Measurements from ENCODE around the gene INTS11.
A peak's percentile ranks its signal among the peaks of the same experiment; 100 is the strongest.

Gene INTS11

GRCh38 chr1:1287288-1288110 lies 37.0 kb downstream of the INTS11 start:
- no peak for DNase-seq (ENCODE audit: extremely low read depth in 1 of 2, low read depth in 1 of 2)

GRCh38 chr1:1286313-1287261 lies 37.9 kb downstream of the INTS11 start:
- no peak for DNase-seq (ENCODE audit: extremely low read depth in 1 of 2, low read depth in 1 of 2)

GRCh38 chr1:1285611-1286311 lies 38.7 kb downstream of the INTS11 start:
- DNase-seq (ENCODE audit: extremely low read depth in 1 of 2, low read depth in 1 of 2), result no peak

GRCh38 chr1:1285102-1285571 lies 39.3 kb downstream of the INTS11 start:
- no peak for DNase-seq (ENCODE audit: extremely low read depth in 1 of 2, low read depth in 1 of 2)

GRCh38 chr1:1284221-1285101 lies 40.0 kb downstream of the INTS11 start:
- DNase-seq (ENCODE audit: extremely low read depth in 1 of 2, low read depth in 1 of 2), result no peak

GRCh38 chr1:1283821-1284220 lies 40.6 kb downstream of the INTS11 start:
- DNase-seq (ENCODE audit: extremely low read depth in 1 of 2, low read depth in 1 of 2), result no peak

- DNase-seq (ENCODE audit: extremely low read depth in 1 of 2, low read depth in 1 of 2), result no peak
Measured at GRCh38 chr1:1282998-1283397, 41.5 kb downstream of the INTS11 start.

GRCh38 chr1:1281533-1282321 lies 42.7 kb downstream of the INTS11 start:
- no peak for DNase-seq (ENCODE audit: extremely low read depth in 1 of 2, low read depth in 1 of 2)

- DNase-seq (ENCODE audit: extremely low read depth in 1 of 2, low read depth in 1 of 2), result no peak
Measured at GRCh38 chr1:1280782-1281481, 43.5 kb downstream of the INTS11 start.

- no peak for DNase-seq (ENCODE audit: extremely low read depth in 1 of 2, low read depth in 1 of 2)
Measured at GRCh38 chr1:1279028-1279427, 45.4 kb downstream of the INTS11 start.

- DNase-seq (ENCODE audit: extremely low read depth in 1 of 2, low read depth in 1 of 2), result no peak
Measured at GRCh38 chr1:1278620-1279019, 45.8 kb downstream of the INTS11 start.

- DNase-seq (ENCODE audit: extremely low read depth in 1 of 2, low read depth in 1 of 2), result no peak
Measured at GRCh38 chr1:1275836-1276235, 48.6 kb downstream of the INTS11 start.

GRCh38 chr1:1274931-1275431 lies 49.5 kb downstream of the INTS11 start:
- DNase-seq (ENCODE audit: extremely low read depth in 1 of 2, low read depth in 1 of 2), result no peak

GRCh38 chr1:1274299-1274930 lies 50.0 kb downstream of the INTS11 start:
- DNase-seq (ENCODE audit: extremely low read depth in 1 of 2, low read depth in 1 of 2), result no peak

- peak; percentile 82 to 89 for DNase-seq (ENCODE audit: extremely low read depth in 1 of 2, low read depth in 1 of 2)
Measured at GRCh38 chr1:1273512-1274298, 50.8 kb downstream of the INTS11 start, which contains the start of gene UBE2J2. Gene UBE2J2 (minus strand): TSS chr1:1273854. CDS start chr1:1267992, 5,862 bp downstream.

- DNase-seq (ENCODE audit: extremely low read depth in 1 of 2, low read depth in 1 of 2), result no peak
Measured at GRCh38 chr1:1273209-1273511, 51.3 kb downstream of the INTS11 start.
